C4-2B (cell line): Measurements from ENCODE around the gene FAM13A.

Experiments
- CTCF ChIP-seq: fragments of 450-650 bp; conservative IDR thresholded peaks from 2 replicates; pipeline ENCODE4 v1.5.1; 2017; ENCODE audit warnings: mild to moderate bottlenecking
- ZFX ChIP-seq: fragments of 450-650 bp; IDR thresholded peaks from 2 replicates; pipeline ENCODE4 v1.6.1; 2017

DNA sequence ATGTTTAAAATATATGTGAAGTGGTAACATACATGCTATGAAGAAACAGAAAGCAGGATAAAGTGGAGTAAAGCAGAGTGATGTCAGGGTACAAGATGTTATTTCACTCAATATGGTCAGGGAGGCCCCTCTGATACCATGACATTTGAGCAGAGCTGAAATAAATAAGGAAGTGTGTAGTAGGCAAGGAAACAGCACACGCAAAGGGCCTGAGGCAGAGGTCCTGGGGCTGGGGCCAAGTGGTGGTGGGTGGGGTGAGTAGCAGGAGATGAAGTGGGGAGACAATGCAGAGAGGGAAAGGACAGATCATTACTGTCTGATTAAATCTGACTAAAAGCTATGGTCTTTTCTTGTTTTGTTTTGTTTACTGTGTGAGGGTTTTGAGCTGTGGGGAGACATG is 61.1 kb downstream of the FAM13A start:
- TF ChIP-seq CTCF (no peak), ZFX (no peak)
